Testis (tissue), 2 donors: ENCODE results near the gene MACROD2.

Experiments used
- CTCF ChIP-seq, 3 experiments: fragments of 450-650 bp in 2 of 3; fragments of 200-600 bp in 1 of 3; sonication (generic) in 1 of 3; IDR thresholded peaks; one replicate each; pipeline ENCODE4 v1.5.1; 2016 to 2019; ENCODE audit warnings: antibody characterized with exemption in 3 of 3, mild to moderate bottlenecking in 2 of 3, moderate library complexity in 1 of 3
- POLR2A ChIP-seq: fragments of 450-650 bp; IDR thresholded peaks from one replicate; pipeline ENCODE4 v1.6.1; 2017; ENCODE audit warnings: antibody characterized with exemption, mild to moderate bottlenecking, moderate library complexity

- TF ChIP-seq CTCF (IDR thresholded peaks at IDR 0.05) (no peak), POLR2A (no peak)
Measured at GRCh38 chr20:16040742-16041141, 2045.4 kb downstream of the MACROD2 start.
